ENCODE results near the gene KRTAP4-11. TPM values are rescaled to one million over a fixed set of nuclear protein-coding genes. Genes with fewer than 3 reads are reported as not detected.
"Not testable (repeated sequence)": the region's sequence is repeated elsewhere in the genome, so short reads cannot be mapped to it uniquely, and the experiment has no call there.

KRTAP4-11 gene
- total and polyA plus RNA-seq, 2 donors (not counting 1 experiment from before 2014, with no cell fraction given), result not detected

- H3K79me2 ChIP-seq (ENCODE audit: control insufficient read depth, insufficient read depth, low read length), result no peaks in the 10 kb centered on the region
Measured at GRCh38 chr17:41160648-41161047, 42.5 kb upstream of the KRTAP4-11 start, which contains the start of gene KRTAP4-4. KRTAP4-4 (minus strand) TSS chr17:41160748; CDS start chr17:41160691, 57 bp downstream.

GRCh38 chr17:41160190-41160589 lies 42.0 kb upstream of the KRTAP4-11 start:
- not testable (repeated sequence) for H3K9me3 ChIP-seq (ENCODE audit: control insufficient read depth, insufficient read depth, low read depth, low read length); H3K27ac ChIP-seq (ENCODE audit: insufficient read depth, low read length); DNase-seq (ENCODE audit: low read depth in 2 of 2); H3K36me3 ChIP-seq (ENCODE audit: control insufficient read depth, insufficient read depth, low read length); H3K4me2 ChIP-seq (ENCODE audit: extremely low read depth, insufficient read depth, low read length); H3K4me3 ChIP-seq (replicated peaks in 1 of 4; ENCODE audit: control extremely low read depth in 1 of 4, insufficient read depth in 1 of 4, low read depth in 3 of 4, low read length in 4 of 4); H2AFZ ChIP-seq (ENCODE audit: low read length); H3K4me1 ChIP-seq (ENCODE audit: control insufficient read depth, extremely low read depth, insufficient read depth, low read length); H3K79me2 ChIP-seq (ENCODE audit: control insufficient read depth, insufficient read depth, low read length); H3K27me3 ChIP-seq (ENCODE audit: control insufficient read depth, insufficient read depth, low read length); H3K9ac ChIP-seq (ENCODE audit: insufficient read depth, low read length); H4K20me1 ChIP-seq (ENCODE audit: control insufficient read depth, extremely low read depth, insufficient read depth, low read length)

More at GRCh38 chr17:41160648-41161047, 42.5 kb upstream of the KRTAP4-11 start, which contains the start of gene KRTAP4-4:
- no peak within 1 kb of the TSS for H3K4me3 ChIP-seq (replicated peaks in 1 of 4; ENCODE audit: control extremely low read depth in 1 of 4, insufficient read depth in 1 of 4, low read depth in 3 of 4, low read length in 4 of 4)
- no peak within 1 kb of the TSS for H3K27ac ChIP-seq (ENCODE audit: insufficient read depth, low read length)
- H3K9ac ChIP-seq (ENCODE audit: insufficient read depth, low read length), result no peak within 1 kb of the TSS
- no peak within 1 kb of the TSS for H2AFZ ChIP-seq (ENCODE audit: low read length)
- DNase-seq (ENCODE audit: low read depth in 2 of 2), result no peak
- H3K36me3 ChIP-seq (ENCODE audit: control insufficient read depth, insufficient read depth, low read length), result no peaks in the 10 kb centered on the region
- no peak within 1 kb of the TSS for H3K4me2 ChIP-seq (ENCODE audit: extremely low read depth, insufficient read depth, low read length)
- TF ChIP-seq EZH2 (IDR thresholded peaks at IDR 0.05; ENCODE audit: low read length, missing control alignments) (no peak), CTCF (conservative IDR thresholded peaks at IDR 0.05 in 1 of 2, IDR thresholded peaks at IDR 0.05 in 1 of 2; ENCODE audit: low read depth in 1 of 2, low read length in 2 of 2) (no peak)
- H4K20me1 ChIP-seq (ENCODE audit: control insufficient read depth, extremely low read depth, insufficient read depth, low read length), result no peaks in the 10 kb centered on the region
- no peaks in the 10 kb centered on the region for H3K9me3 ChIP-seq (ENCODE audit: control insufficient read depth, insufficient read depth, low read depth, low read length)
- no peaks in the 10 kb centered on the region for H3K27me3 ChIP-seq (ENCODE audit: control insufficient read depth, insufficient read depth, low read length)
- H3K4me1 ChIP-seq (ENCODE audit: control insufficient read depth, extremely low read depth, insufficient read depth, low read length), result no peaks in the 10 kb centered on the region

- no peak overlapping the region for H3K9ac ChIP-seq (ENCODE audit: insufficient read depth, low read length)
- no peak for DNase-seq (ENCODE audit: low read depth in 2 of 2)
- no peaks in the 10 kb centered on the region for H3K79me2 ChIP-seq (ENCODE audit: control insufficient read depth, insufficient read depth, low read length)
- H3K36me3 ChIP-seq (ENCODE audit: control insufficient read depth, insufficient read depth, low read length), result no peaks in the 10 kb centered on the region
- H3K27me3 ChIP-seq (ENCODE audit: control insufficient read depth, insufficient read depth, low read length), result no peaks in the 10 kb centered on the region
- H3K4me1 ChIP-seq (ENCODE audit: control insufficient read depth, extremely low read depth, insufficient read depth, low read length), result no peaks in the 10 kb centered on the region
- no peak overlapping the region for H3K27ac ChIP-seq (ENCODE audit: insufficient read depth, low read length)
- H2AFZ ChIP-seq (ENCODE audit: low read length), result no peak overlapping the region
- H4K20me1 ChIP-seq (ENCODE audit: control insufficient read depth, extremely low read depth, insufficient read depth, low read length), result no peaks in the 10 kb centered on the region
- TF ChIP-seq EZH2 (IDR thresholded peaks at IDR 0.05; ENCODE audit: low read length, missing control alignments) (no peak), CTCF (conservative IDR thresholded peaks at IDR 0.05 in 1 of 2, IDR thresholded peaks at IDR 0.05 in 1 of 2; ENCODE audit: low read depth in 1 of 2, low read length in 2 of 2) (no peak)
- H3K9me3 ChIP-seq (ENCODE audit: control insufficient read depth, insufficient read depth, low read depth, low read length), result no peaks in the 10 kb centered on the region
- H3K4me2 ChIP-seq (ENCODE audit: extremely low read depth, insufficient read depth, low read length), result no peak overlapping the region
- H3K4me3 ChIP-seq (replicated peaks in 1 of 4; ENCODE audit: control extremely low read depth in 1 of 4, insufficient read depth in 1 of 4, low read depth in 3 of 4, low read length in 4 of 4), result no peak overlapping the region
Measured at GRCh38 chr17:41153856-41154255, 35.7 kb upstream of the KRTAP4-11 start.
